Breast epithelium (tissue), 4 donors: ENCODE measurements around the gene IMPDH2. TPM values are rescaled to one million over a fixed set of nuclear protein-coding genes. Genes with fewer than 3 reads are reported as not detected.

Experiments
- DNase-seq, 2 donors: peaks; one replicate each; pipeline ENCODE4 v3.0.0-alpha.2; 2019; ENCODE audit warnings: low spot score in 2 of 2
- H3K27ac ChIP-seq, 2 donors: fragments of 200-600 bp; sonication (generic) in 1 of 2; one replicate each; pipeline ENCODE4 v1.5.1; 2016 to 2019; ENCODE audit warnings: mild to moderate bottlenecking in 1 of 2
- H3K27me3 ChIP-seq, 2 donors: fragments of 200-600 bp; sonication (generic) in 1 of 2; one replicate each; pipeline versions ENCODE4 v1.5.1 to v1.6.0; 2017 to 2019; ENCODE audit warnings: control low read depth in 1 of 2, mild to moderate bottlenecking in 1 of 2
- H3K36me3 ChIP-seq: fragments of 200-600 bp; one replicate; pipeline ENCODE4 v1.5.1; 2019
- H3K4me1 ChIP-seq, 2 donors: fragments of 200-600 bp; sonication (generic); one replicate each; pipeline ENCODE4 v1.5.1; 2016 to 2019; ENCODE audit warnings: control low read depth in 1 of 2
- H3K4me3 ChIP-seq, 3 donors: fragments of 200-600 bp; sonication (generic); 1 replicate in 2 of 3; 2 replicates in 1 of 3; pipeline ENCODE4 v1.5.1; 2016 to 2019; ENCODE audit warnings: mild to moderate bottlenecking in 3 of 3, moderate library complexity in 2 of 3
- H3K9me3 ChIP-seq, 2 donors: fragments of 200-600 bp; sonication (generic) in 1 of 2; one replicate each; pipeline ENCODE4 v1.5.1; 2016 to 2019; ENCODE audit warnings: control low read depth in 1 of 2
- POLR2A ChIP-seq: fragments of 450-650 bp; IDR thresholded peaks from one replicate; pipeline ENCODE4 v1.6.1; 2016; ENCODE audit warnings: antibody characterized with exemption, mild to moderate bottlenecking, moderate library complexity
- POLR2AphosphoS5 ChIP-seq, 3 donors: sonication (generic); formaldehyde crosslinking; IDR thresholded peaks; one replicate each; pipeline ENCODE4 v1.6.1; 2017; ENCODE audit warnings: antibody characterized with exemption in 3 of 3
- intact Hi-C: fragments of 100-400 bp; cut with DNase I; formaldehyde crosslinking; loops from one replicate; pipeline ENCODE4 v1.15.1; 2023; ENCODE audit warnings: low total_unique reads
- total RNA-seq, 3 donors: library from RNA; depleted of rRNA; stranded (reverse); fragments of >200 nt; gene quantifications; one replicate each; pipeline ENCODE4 v1.1.0, GENCODE V29; 2016
- TF ChIP-seq, protein P1 (sequence below), 3 donors: fragments of 450-650 bp; IDR thresholded peaks; one replicate each; pipeline ENCODE4 v1.5.1; 2016 to 2017; ENCODE audit warnings: antibody characterized with exemption in 3 of 3, mild to moderate bottlenecking in 3 of 3, moderate library complexity in 3 of 3

The IMPDH2 gene
- total RNA-seq, 3 donors from 2014 or later = 123 to 216 (median 178) TPM

- intact Hi-C loops = no loop called here
- TF ChIP-seq POLR2AphosphoS5 (IDR thresholded peaks at IDR 0.05) = no peak
- TF ChIP-seq POLR2A = no peak
- TF ChIP-seq, protein P1, sequence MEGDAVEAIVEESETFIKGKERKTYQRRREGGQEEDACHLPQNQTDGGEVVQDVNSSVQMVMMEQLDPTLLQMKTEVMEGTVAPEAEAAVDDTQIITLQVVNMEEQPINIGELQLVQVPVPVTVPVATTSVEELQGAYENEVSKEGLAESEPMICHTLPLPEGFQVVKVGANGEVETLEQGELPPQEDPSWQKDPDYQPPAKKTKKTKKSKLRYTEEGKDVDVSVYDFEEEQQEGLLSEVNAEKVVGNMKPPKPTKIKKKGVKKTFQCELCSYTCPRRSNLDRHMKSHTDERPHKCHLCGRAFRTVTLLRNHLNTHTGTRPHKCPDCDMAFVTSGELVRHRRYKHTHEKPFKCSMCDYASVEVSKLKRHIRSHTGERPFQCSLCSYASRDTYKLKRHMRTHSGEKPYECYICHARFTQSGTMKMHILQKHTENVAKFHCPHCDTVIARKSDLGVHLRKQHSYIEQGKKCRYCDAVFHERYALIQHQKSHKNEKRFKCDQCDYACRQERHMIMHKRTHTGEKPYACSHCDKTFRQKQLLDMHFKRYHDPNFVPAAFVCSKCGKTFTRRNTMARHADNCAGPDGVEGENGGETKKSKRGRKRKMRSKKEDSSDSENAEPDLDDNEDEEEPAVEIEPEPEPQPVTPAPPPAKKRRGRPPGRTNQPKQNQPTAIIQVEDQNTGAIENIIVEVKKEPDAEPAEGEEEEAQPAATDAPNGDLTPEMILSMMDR (IDR thresholded peaks at IDR 0.05) = no peak
- no peak for DNase-seq
- H3K4me3 ChIP-seq = peak overlapping the region; percentile 83 to 95 (median 86)
- H3K36me3 ChIP-seq = peaks cover 7% of the 10 kb centered on the region
- peak overlapping the region; percentile 85 to 93 for H3K27ac ChIP-seq
- no peaks in the 10 kb centered on the region for H3K27me3 ChIP-seq
- H3K9me3 ChIP-seq = no peaks in the 10 kb centered on the region
- peaks cover 16 to 17% of the 10 kb centered on the region in 2 donors for H3K4me1 ChIP-seq
These were observed 10.5 kb downstream of the IMPDH2 start for GRCh38 chr3:49018707-49019006.

GRCh38 chr3:49017971-49018706 lies 11.1 kb downstream of the IMPDH2 start, which contains the start of gene DALRD3:
Gene DALRD3 (minus strand): TSS chr3:49018580. CDS start chr3:49018564, 16 bp downstream.
- Histone ChIP-seq H3K4me3 (peak within 1 kb of the TSS; percentile 83 to 95 (median 86)), H3K36me3 (peaks cover 7% of the 10 kb centered on the region), H3K27ac (peak within 1 kb of the TSS; percentile 85 to 100), H3K4me1 (peaks cover 14 to 15% of the 10 kb centered on the region in 2 donors), H3K9me3 (no peaks in the 10 kb centered on the region), H3K27me3 (no peaks in the 10 kb centered on the region)
- TF ChIP-seq POLR2A = peak; percentile 86
- TF ChIP-seq POLR2AphosphoS5 (IDR thresholded peaks at IDR 0.05) = peak in 2 of 3 donors; percentile 59 to 76
- TF ChIP-seq, protein P1 (IDR thresholded peaks at IDR 0.05) = no peak
- peak; percentile 47 to 63 for DNase-seq
- intact Hi-C loops = no loop called here

DNA sequence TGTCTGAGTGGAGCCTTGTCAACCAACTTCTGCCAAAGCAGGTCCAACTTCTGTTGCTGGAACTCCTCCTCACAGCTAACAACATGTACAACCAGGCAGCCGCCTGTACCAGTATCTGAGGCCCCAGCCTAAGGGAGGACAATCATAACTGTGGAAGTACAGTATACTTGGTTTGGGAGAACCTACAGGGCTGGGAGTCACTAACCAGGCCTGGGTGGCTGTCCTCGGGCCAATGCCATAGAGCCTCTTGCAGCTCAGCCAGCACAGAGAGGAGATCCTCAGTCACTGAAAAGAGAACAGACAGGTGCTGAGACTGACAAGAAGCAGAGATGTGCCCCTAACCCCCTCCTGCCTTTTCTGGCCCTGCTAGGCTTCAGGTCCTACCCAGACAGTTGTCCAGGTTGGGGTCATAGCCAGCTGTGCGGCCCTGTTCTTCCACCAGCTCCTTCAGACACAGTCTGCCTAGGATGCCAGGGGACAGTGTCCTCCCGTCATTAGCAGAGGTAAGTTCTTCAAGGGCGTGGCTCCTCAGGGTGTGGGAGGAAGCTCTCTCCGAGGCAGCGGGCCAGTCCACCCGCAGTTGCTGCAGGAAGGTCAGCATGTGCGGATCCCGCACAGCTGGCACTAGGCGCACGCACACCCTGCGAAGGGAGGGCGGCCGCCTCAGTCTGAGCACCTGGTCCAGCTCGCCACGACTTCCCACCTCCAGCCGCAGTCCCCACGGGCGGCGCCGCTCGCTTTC lies 11.8 kb downstream of the IMPDH2 start:
- TF ChIP-seq POLR2AphosphoS5 (IDR thresholded peaks at IDR 0.05) = no peak
- H3K36me3 ChIP-seq = peaks cover 7% of the 10 kb centered on the region
- H3K27me3 ChIP-seq = no peaks in the 10 kb centered on the region
- DNase-seq = no peak
- peak overlapping the region; percentile 85 to 93 for H3K27ac ChIP-seq
- no peaks in the 10 kb centered on the region for H3K9me3 ChIP-seq
- peak overlapping the region; percentile 83 to 95 (median 86) for H3K4me3 ChIP-seq
- intact Hi-C loops = no loop called here
- peaks cover 9 to 10% of the 10 kb centered on the region in 2 donors for H3K4me1 ChIP-seq

DNA sequence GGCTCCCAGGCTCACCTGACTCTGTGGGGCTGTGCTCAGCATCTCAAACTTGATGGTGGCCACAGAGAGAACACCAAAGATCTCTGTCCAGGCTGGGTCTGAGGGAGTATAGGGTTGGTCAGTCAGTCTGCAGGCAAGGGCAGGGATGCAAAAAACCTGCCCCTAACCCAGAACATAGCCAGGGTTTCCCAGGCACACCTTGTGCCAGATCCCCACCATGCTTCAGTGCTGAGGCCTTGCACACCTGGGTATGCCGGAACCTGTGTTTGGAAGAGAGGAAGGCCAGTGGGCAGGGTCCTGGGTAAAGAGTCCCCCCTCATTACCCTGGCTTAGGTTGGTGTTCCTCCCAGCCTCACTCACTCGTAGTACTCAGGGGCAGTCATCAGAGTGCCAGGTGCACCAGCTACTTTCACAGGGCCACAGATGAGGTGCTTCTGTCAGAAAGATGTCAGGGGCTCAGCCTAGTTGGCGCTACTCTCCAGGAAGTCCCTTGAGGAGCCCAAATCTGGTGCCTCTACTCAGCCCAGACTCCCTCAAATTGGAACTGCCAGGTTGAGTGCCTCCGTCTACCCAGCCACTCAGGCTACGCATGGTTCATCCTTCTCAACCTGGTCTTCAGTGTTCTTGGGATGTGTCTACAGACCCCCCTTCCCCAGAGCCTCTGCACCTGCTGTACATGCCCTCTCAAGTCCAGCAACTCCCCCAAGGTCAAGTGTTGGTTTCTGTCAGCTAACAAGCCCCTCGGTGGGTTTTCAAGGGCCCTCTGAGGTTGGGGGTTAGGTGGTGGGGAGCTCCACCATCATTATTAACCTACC lies 12.6 kb downstream of the IMPDH2 start:
- no peaks in the 10 kb centered on the region for H3K27me3 ChIP-seq
- peak overlapping the region; percentile 0 to 93 for H3K27ac ChIP-seq
- H3K4me1 ChIP-seq = peaks cover 9 to 10% of the 10 kb centered on the region in 2 donors
- peak overlapping the region in 1 of 3 donors; percentile 95 for H3K4me3 ChIP-seq
- intact Hi-C loops = no loop called here
- no peaks in the 10 kb centered on the region for H3K9me3 ChIP-seq
- H3K36me3 ChIP-seq = peaks cover 7% of the 10 kb centered on the region
- no peak for DNase-seq
- TF ChIP-seq POLR2AphosphoS5 (IDR thresholded peaks at IDR 0.05) = no peak
- TF ChIP-seq POLR2A = no peak
- TF ChIP-seq, protein P1 (IDR thresholded peaks at IDR 0.05) = no peak

DNA sequence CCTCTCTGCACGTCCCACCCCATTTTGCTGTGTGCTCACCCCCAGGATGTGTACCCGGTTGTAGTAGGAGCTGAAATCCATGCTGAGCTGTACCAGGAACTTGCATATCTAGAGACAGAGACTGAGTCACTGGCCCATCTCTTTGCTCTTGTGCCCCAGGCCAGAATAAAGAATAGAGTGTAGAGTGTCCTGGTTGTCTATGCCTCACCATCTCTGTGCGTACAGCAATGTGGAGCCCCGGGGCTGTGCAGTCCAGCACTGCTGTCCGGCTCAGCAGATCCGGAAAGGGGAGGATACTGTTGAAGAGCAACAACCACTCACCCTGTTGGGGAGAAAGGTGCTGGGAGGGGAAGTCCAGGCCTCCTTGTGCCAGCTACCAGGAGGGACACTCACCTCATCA lies 13.4 kb downstream of the IMPDH2 start:
- Histone ChIP-seq H3K27ac (no peak overlapping the region), H3K36me3 (peaks cover 7% of the 10 kb centered on the region), H3K27me3 (no peaks in the 10 kb centered on the region), H3K4me3 (no peak overlapping the region), H3K4me1 (peaks cover 9 to 10% of the 10 kb centered on the region in 2 donors), H3K9me3 (no peaks in the 10 kb centered on the region)
- peak in 1 of 2 donors; percentile 72 for DNase-seq
- intact Hi-C loops = no loop called here
- TF ChIP-seq, protein P1 (IDR thresholded peaks at IDR 0.05) = no peak
- TF ChIP-seq POLR2A = no peak
- TF ChIP-seq POLR2AphosphoS5 (IDR thresholded peaks at IDR 0.05) = no peak
